GM19025 (cell line): ENCODE results near the gene NOXO1.
"Not testable (repeated sequence)": the region's sequence is repeated elsewhere in the genome, so short reads cannot be mapped to it uniquely, and the experiment has no call there.

Experiments
- ATAC-seq: cut with Tn5 transposase; IDR thresholded peaks from one replicate; pipeline ENCODE4 v1.9.1; 2021; ENCODE audit warnings: mild to moderate bottlenecking, low read depth, moderate library complexity; ENCODE audit not compliant: unreplicated experiment

Gene NOXO1

DNA sequence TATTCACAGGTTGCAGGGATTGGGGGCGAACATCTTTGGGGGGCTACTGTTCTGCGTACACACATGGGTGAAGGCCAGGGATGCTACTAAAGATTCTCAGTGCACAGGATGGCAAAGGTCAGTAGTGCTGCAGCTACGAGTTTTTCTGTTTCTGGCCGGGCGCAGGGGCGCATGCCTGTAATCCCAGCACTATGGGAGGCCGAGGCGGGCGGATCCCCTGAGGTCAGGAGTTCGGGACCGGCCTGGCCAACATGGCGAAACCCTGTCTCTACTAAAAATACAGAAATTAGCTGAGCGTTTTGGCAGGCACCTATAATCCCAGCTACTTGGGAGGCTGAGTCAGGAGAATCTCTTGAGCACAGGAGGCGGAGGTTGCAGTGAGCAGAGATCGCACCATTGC is 32.3 kb upstream of the NOXO1 start:
- ATAC-seq = no peak

DNA sequence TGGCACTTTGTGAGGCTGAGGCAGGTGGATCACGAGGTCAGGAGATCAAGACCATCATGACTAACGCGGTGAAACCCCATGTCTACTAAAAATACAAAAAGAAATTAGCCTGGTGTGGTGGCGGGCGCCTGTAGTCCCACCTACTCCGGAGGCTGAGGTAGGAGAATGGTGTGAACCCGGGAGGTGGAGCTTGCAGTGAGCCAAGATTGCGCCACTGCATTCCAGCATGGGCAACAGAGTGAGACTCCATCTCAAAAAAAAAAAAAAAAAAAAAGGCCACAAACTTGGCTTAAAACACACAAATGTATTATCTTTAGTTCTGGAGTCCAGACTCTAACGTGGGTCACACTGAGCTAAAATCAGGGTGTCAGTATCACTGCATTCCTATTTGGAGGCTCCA is 30.5 kb upstream of the NOXO1 start:
- not testable (repeated sequence) for ATAC-seq

DNA sequence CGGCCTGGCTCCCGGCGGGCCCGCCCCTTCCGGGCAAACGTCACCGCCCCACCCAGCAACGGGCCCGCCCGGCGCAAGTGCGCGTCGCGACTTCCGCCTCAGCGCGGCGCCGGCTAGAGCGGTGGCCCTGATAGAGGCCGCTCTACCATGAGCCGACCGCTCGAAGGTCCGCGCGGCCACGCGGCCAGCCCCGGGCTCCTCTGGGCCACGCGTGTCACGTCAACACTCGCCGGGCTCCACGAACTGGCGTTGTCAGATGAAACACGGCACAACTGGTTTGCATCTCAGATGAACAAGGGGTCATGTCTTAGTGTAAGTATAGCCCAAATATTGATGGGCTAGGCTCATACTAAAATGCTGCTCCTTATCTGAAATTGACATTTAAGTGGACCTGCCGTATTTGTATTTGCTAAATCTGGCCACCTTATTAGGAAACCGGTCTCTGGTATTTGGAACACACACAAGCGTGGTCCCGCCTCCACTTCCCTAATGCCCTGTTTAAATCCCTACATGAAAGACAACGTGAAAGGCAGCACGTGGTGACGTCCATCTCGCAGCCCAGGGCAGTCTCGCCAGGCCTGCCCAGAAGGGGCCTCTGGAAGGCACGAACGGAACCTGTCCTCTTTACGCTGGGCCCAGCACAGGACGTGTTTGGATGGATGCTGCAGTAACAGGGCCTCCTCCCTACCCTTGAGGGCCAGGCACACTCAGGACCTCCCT is 28.7 kb upstream of the NOXO1 start, which contains the start of gene ZNF598:
Gene ZNF598, minus strand, starts transcription at position 31 of the 720 bp plus-strand sequence.
- ATAC-seq = peak; percentile 93

DNA sequence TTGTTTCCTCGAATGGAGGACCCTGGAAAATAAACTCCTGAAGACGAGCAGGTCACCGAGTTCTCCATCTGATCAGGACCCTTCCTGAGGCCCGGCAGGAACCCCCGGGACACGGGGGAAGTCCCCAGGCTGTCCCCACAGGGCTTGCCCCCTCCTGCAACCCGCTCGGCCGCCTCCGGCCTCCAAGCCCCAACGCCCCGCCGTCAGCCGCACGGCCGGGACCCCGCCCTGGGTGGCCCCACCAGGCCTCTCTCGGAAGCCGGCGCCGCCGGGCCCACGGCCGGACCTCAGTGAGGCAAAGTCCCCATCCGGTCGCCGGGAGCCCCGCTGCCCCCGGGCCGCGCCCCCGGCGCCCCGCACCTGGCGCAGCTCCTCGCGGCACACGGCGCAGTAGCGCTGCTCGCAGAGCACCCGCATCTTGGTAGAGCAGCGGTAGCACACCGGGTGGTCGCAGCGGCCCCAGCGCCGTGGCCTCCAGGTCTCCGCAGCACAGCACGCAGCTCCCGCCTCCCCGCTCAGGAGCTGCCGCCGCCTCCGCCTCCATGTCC is 28.0 kb upstream of the NOXO1 start:
- ATAC-seq = peak; percentile 22

DNA sequence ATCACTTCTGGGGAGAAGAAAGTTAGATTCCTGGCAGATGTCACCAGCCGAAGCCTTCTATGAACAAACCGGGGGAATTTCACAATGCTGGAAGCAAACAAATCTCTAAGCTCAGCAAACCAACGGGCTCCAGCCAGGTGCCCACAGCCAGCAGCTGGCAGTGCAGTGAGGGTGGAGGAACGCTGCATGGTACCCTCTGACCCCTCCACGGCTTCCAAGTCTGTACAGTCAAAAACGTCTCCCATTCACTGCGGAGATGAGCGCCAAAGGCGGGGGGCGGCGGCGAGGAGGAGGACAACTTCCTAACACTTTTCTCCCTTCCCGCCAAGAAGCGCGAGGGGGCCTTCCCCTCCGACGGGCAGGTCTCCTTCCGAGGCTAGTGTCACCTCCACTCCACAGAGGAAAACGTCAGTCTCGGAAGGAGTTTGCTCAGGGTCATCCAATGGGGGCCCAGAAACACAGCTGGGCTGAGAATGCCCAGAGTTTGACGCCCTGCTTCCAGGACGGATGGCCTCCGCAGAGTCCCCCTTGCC is 27.4 kb upstream of the NOXO1 start:
- no peak for ATAC-seq

DNA sequence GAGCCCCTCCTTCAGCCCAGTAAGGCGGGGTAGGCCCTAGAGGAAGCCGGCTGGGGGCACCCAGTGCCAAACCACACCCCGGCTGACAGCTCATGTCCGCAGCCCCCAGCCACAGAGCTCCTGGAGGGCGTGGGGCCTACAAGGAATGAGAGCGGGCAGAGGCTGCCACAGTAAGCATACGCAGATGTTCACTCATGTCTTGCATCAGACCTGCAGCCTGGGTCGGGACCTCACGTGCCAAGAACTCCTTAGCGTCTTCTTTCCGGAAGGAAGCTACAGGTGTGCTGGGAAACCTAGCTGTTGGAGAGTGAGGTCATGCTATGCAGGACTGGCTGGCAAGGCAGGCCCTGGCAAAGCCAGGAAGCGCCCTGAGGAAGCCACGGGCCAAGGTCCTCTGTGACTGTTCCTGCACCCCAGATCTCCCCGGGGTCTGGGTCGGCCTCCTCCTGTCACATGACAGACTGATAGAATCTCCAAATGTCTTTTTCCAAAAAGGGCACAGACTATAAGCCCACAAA is 26.8 kb upstream of the NOXO1 start:
- no peak for ATAC-seq

DNA sequence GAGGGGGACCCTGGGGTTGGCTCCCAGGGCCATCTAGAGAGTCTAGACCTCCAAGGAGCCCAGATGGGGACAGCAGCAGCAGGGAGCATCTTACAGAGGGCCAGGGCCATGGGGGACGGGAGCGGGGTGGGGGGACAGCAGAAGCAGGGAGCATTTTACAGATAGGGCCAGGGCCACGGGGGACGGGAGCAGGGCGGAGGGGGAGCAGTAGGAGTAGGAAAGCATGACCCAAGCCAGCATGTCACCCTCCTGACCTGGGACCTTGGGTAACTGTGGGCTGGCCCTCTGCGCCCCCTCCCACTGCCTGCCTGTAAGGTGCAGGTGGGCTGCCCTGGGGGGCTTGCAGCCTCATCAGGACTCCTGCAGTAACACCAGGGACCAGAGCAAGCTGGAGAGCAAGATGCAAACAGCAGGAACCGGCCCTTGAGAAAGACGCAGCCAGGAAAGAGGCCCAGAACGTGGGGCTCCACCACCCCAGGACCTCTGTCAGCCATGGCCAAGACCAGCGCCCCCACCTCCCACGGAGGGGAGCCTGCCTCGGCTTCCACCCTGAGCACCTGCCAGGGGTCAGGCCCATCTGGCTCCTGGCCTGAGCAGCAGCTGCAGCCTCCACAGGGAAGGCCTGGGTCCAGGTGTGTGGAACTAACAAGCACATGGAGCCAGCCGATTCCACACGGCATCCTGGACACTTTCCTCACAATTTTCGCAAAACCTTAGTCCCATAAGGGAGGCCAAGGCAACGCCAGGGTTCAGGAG is 26.0 kb upstream of the NOXO1 start:
- no peak for ATAC-seq

DNA sequence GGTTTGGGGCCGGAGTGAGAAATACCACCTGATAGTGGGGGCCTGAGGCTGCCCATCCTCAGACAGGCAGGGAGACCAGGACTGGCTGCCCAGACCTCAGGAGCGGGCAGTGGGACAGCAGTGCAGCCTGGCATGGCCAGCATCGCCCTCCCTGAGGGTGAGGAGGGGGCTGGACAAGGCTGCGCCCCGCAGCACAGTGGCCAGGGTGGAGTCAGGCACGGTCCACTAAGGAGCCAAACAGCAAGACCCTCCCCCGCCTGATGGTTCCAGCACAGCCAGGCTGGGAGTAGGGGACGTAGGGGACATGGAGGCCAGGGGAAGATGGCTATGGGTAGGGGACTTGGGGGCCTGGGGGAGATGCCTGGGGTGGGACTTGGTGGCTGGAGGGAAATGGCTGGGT is 25.0 kb upstream of the NOXO1 start:
- no peak for ATAC-seq

DNA sequence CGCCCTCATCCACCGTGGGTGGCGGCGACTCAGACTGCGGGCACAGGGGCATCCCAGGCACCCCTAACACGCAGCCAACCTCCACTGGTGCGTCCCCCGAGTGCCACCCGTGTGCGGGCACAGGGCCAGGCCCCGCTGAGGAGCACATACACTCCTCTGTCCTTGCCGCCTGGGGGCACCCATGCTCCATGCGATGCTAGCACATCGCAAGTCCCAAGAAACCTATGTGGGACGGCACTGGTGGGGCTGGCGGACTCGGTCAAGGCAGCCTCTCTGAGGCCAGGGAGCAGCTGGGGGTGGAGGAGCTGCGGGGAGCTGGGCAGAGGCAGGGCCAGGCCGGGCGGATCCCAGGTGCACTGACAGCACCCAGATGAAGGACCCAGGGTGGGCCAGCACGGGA is 24.4 kb upstream of the NOXO1 start:
- no peak for ATAC-seq

DNA sequence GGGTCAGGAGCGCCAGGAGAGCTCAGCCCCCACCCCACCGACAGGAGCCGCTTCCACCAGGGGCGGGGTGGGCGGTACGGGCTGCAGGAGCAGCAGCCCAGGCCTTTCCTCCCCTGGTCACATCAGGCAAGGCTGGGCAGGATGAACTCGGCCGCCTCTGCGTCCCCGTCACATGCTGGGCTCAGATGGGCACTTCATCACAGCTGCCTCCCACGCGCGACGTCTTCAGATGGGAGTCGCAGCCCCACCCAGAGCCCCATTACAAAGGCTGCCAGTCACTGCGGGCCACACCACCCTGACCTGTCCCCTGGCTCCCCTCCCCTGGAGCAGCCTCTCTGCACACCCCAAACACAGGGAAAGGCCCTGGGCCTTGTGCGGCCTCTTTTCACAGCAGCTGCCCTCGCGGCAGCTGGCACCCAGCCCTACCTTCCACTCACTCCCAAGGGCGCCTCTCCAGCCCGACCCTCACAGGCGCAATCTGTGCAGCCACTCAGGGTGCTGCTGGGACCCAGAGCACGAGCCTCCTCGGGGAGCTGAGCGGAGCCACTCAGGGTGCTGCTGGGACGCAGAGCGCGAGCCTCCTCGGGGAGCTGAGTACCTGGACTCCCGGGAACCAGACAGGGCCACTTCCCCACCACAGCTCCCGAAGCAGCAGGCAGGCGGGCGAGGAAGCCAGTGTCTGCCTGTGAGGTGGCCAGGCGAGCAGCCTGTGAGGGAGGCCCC is 23.7 kb upstream of the NOXO1 start:
- no peak for ATAC-seq

DNA sequence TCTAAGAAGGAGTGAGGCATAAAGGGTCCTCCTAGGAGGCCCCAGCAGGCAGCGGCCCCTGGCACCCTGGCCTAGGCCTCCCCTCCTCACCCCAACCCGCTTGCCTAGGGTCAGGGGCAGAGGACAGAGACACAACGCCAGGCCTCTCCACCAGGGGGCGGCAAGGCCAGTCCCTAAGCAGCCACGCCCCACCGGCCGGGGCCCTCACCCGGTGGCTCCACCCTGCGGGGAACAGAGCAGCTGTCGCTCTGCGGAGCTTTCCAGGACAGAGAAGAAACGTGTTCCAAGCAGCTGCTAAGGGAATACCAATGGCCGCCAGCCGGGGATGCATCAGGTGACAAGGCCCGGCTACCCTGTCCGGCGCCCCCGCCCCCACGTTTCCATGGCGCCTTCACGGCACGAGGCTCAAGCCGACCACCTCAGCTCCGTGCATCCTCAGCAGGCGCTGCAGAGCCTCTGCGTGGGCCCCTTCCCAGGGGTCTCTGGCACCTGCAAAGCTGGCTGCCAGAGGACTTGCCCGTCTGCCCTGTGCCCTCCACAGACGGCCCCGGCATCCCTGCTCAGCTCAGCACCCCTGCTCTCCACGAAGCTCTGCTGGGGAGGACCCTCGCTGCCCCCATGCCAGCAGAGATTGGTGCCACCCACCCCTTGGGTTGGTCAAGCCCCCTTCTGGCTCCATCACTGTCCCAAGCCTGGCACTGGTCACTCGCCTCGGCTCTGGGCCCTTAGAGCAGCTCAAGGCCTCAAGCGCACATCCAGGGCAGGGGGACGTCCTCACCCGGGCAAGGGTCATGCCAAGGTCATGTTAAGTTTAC is 22.8 kb upstream of the NOXO1 start:
- peak; percentile 85 for ATAC-seq

DNA sequence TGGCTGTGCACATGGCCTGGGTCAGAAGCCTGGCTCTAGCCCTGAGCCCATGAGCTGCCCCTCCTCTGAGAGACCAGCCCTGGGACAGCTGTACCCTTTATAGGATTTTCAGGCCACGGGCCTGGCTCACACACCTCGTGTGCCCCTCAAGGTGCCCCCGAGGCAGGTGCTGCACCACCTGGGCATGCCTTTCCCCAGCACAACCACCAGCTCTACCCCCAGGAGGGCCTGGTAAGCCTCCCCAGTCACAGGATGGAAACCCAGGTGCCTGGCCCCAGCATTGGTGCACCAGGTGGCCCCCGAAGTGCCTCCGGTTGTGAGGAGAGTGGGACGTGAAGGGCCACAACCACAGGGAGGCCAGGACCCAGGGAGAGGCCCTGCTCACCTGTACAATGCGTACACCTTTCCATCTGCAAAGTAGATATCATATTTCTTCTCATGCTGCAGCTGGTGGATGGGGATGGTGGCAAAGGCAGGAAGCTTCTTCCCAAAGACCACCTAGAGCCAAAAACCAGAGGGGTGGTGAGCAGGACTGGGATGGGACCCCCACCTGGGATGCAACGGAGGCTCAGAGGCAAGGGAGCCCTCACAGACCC is 22.1 kb upstream of the NOXO1 start:
- no peak for ATAC-seq

DNA sequence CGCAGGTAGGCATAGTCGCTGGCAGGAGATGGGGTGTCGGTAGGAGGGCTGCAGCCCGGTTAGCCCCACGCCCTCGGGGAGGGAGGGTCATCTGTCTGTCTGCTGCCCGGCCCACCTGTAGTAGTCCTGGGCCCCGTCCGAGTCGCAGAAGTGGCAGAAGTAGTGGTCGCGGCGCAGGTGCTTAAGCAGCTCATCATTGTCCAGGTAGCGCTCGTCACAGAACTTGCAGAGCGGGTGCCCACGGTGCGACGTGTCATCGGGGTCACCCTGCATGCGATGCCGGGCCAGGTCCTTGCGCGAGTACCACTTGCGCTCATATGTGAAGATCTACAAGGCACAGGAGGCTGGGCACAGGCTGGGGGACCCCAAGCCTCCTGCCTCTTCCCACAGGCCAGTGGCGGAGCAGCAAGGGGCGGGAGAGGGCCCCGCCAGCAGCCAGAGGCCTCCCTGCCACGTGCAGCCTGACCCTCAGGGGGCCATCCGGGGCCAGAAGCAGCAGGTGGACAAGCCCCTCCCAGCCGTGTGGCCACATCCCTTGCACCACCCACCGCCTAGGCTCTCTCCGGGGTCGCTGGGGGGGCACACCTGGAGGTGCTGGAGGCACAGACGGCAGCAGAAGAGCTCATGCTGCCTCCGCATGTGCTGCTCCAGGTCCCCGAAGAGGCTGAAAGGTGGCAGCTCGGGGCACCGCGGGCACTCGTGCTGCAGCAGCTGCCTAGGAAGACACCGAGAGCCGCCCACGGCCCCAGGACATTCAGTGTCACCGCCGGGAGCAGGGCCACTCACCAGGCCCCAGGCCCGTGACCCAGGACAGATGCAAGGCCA is 21.3 kb upstream of the NOXO1 start:
- ATAC-seq = no peak

DNA sequence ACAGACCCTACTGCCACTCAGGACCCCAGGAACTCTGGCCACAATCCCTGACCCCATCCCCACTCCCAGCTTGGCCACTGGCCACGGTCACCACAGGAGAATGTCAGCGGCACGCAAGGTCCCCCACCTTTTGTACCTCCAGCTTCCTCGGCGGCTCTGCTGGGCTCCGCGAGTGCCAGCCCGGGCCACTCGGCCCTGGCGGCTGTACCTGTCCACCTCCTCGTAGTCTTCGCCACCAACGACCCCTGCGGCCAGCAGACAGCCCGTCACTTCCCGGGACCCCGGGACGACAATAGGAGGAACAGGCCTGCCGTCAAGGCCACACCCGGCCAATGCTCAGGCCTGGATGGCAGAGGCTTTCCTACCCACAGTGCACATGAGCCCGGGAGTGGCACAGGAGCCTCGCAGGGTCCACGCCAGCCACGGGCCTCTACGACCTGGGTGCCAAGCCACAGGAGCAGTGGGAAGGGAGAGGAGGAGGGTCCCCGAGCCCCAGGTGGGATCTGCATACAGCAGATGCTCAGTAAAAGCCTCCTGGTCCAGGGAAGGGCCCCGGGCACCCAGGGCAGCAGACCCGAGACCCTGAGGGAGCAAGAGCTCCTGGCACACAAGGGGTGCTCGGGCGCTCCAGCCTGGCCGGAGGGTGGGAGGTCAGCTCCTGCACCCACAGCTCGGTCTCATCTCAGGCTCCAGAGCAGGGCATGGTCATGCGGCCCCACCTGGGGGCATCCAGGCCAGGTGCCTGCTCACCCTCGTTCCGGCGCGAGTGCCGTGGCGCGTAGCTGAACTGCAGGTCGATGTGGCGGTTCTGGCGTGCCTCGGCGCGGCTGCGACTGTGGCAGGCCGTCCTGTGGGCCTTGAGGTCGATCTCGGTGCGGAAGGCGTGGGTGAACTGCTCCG is 20.4 kb upstream of the NOXO1 start:
- ATAC-seq = no peak

DNA sequence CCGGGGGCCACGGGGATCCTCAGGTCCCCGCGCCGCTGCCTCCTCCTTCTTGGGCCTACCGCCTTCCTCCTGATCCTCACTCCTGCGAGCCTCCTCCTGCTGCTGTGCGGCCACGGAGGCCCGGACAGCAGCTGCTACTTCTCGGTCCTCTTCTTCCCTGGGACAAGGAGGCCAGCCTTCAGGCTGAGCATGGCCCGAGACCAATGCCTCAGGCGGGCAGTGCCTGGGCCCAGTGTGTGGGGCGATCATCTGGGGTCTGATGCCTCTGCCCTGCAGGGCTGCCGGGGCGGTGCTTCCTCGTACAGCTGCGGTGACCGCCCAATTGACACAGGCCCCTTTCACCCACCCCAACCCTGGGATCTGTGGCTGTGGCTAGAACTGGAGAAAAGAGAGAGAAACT is 19.8 kb upstream of the NOXO1 start:
- ATAC-seq = no peak

DNA sequence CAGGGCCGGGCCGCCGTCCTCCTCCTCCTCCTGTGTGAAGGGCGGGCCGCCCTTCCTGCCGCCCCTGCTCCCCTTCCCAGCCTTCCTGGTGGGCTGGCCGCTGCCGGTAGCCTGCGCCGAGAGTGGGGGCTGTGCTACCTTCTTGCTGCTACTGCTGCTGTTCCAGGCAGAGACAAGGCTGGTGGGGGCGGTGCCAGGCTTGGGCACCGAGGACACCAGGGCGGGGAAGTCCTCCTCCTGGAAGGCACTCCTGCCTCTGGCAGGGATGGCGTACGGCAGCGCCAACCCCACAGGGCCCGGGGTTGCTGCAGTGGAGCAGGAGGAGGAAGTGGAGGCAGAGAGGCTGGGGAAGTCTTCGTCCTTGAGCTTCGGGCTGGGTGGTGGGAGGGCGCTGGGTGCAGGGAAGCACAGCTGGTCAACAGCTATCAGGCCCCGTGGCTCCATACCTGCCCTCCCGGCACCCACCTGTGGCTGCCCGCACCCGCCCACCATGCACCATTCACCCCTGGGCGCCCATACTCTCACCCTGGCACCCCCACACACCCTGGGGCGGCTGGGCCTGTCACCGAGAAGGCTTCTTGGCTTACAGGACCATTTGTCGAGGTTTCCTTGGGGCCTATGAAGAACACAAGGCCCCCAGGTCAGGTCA is 18.7 kb upstream of the NOXO1 start:
- ATAC-seq = no peak
